Stimulated activated CD4-positive, alpha-beta T cell treated with anti-CD3 and anti-CD28 coated beads, TNF-alpha, amount 100 ng/mL, for 1 hour (primary cell): ENCODE data around the gene NPRL2.

Source experiments
- DNase-seq, 3 donors: peaks; one replicate each; pipeline ENCODE4 v3.0.0-alpha.2; 2020; ENCODE audit warnings: low read depth in 3 of 3, low spot score in 1 of 3

NPRL2 gene

GRCh38 chr3:50327943-50328691, 22.5 kb downstream of the NPRL2 start, which contains the start of gene TUSC2:
TUSC2 (minus strand) TSS chr3:50328223; CDS start chr3:50328099, 124 bp downstream.
- DNase-seq, result peak; percentile 80 to 88 (median 86)

- DNase-seq, result no peak
Measured at GRCh38 chr3:50327129-50327528, 23.4 kb downstream of the NPRL2 start.

- DNase-seq, result no peak
Measured at GRCh38 chr3:50326182-50326541, 24.4 kb downstream of the NPRL2 start.

GRCh38 chr3:50325497-50326181, 24.9 kb downstream of the NPRL2 start:
- DNase-seq, result no peak

- DNase-seq, result no peak
Measured at GRCh38 chr3:50325113-50325480, 25.5 kb downstream of the NPRL2 start.

- peak in 1 of 3 donors; percentile 44 for DNase-seq
Measured at GRCh38 chr3:50324351-50325112, 26.0 kb downstream of the NPRL2 start.

DNA sequence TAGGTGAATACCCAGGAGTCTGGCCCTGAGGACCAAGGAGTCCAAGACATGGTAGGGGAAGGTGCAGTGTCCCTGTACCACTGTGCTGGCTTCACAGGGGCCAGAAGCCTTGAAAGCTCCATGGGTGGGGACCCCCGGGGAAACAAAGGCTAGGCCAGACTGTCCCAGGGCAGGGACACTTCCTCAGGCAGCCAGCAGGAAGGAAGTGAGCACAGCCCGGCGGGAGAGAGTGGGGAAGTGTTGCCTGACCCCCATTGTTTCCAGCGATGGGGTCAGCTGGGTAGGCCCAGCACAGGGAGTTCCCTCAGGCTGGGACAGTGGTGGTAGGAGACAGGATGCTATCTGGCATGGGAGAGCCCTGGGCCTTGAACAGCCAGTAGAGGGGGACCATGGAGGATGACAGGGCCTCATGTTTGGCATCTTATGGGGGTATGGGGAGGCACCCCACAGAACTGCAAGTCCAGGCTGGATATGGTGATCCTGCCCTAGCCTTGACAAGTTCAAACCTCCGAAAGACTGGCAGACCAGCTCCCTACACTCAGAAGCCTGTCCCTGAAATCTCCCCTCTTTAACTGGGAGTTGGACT, 26.9 kb downstream of the NPRL2 start:
- no peak for DNase-seq

DNA sequence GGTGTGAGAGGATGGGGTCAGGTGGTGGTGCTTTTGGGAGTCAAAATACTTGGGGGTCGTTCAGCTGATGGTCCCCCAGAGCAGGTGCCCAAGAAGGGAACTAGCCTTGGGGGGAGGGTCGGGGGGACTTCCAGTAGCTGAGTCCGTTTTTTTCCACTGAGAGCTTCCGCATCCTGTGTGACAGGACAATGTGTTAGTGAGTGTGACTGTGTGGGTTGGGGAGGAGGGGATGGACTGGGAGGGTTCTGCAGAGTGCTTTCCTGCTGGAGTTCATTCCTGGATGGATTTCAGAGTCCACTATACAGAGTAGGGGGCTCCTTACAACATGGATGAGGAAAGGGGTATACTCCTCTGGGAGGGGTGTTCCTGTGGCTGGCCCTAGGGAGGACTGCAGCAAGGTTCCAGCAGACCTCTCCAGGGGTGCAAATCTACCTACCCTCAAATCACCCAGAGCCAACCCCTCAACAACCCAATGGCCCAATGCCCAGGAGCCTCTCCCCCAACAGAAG, 27.4 kb downstream of the NPRL2 start:
- DNase-seq, result no peak

DNA sequence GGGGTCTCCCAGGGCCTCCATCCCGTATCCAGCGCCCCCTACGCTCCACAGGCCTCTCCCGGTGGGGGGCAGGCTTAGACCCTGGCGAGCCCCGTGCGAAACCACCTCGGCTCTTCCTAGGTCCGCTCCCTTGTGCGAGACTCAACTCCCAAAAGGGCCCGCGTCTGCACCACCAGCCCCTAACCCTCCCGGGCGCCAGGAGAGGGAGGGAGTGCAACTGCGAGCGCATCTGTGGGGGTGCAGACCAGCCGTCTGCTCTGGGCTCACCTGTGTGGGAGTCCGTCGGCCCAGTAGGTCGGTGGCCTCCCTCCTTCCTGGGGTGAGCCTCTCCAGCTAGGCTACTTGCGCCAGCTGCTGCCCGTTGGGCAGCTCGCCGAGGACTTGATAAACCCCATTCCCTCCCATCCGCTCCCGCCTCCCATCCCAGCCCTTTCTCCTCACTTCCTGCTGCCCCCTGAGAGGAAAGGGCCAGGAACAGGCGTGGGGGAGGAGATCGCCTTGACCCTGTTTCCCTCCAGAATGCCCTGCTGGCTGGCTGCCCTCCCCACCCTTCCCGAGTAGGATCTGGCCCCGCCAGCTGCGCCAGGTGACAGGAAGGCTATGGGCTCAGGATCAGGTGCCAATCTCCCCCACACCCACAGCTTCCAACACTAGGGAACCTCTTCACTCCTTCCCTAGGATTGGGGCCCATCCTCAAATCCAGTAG, 28.0 kb downstream of the NPRL2 start, which contains the start of gene HYAL2:
Gene HYAL2 (minus strand): TSS at position 360 of the 706 bp plus-strand sequence. CDS start 2,256 bp downstream, outside the sequence.
- DNase-seq, result no peak

DNA sequence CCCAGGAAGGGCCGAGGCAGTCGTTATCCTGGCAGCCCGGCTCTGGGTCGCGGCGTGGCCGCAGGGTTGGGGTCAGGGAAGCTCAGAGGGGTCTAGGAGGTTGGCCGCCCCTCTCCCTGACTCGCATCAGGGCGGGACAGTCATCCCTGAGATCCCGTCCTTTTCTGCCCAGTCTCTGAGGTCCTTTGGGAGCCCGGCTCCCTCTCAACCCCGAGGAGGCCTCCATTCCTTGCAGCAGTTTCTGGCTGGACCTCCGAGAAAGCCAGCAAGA, 28.5 kb downstream of the NPRL2 start:
- no peak for DNase-seq

GRCh38 chr3:50321336-50322114, 29.1 kb downstream of the NPRL2 start:
- peak in 2 of 3 donors; percentile 55 to 65 for DNase-seq

DNA sequence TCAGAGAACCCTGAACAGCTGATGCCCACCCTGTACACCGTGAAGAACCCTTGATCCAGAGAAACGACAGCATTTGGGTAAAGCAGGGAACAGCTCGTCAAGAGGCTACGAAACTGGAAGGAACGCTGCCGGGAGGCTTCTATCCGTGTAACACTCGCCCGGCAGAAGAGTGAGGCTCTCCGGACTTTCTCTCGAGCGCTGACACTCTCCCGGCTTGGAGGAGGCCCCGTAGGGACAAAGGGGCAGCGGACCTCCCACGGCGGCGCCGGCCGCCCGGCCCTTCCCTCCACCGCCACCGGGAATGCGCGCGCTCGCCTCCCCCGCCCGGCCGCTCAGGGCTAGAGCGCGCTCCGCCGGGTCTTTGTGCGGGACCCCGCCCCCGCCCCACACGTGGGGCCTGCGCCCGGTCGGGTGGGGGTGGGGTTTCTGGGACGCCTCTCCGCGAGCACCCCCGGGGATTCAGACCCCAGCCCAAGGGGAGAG, 29.7 kb downstream of the NPRL2 start:
- peak in 2 of 3 donors; percentile 36 to 52 for DNase-seq

- no peak for DNase-seq
Measured at GRCh38 chr3:50319894-50320625, 30.5 kb downstream of the NPRL2 start.

- no peak for DNase-seq
Measured at GRCh38 chr3:50319181-50319893, 31.2 kb downstream of the NPRL2 start.

DNA sequence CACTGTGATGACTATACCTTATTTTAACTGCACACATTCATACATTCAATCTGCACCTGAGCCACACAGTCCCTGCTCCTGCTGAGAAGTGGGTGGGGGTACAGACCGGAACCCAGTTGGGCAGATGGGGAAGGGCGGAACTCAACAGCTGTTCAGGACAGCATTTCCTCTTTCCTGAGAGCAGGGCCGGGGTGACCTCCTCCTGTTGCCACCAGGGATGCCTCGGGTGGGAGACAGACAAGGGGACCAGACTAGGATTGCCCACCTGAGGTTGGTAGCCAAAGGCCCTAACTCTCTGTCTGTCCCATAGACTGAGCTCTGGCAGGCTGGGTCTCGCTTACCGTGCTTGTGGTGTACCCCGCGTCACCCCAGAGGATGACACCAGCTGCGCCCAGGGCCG, 32.0 kb downstream of the NPRL2 start:
- no peak for DNase-seq

DNA sequence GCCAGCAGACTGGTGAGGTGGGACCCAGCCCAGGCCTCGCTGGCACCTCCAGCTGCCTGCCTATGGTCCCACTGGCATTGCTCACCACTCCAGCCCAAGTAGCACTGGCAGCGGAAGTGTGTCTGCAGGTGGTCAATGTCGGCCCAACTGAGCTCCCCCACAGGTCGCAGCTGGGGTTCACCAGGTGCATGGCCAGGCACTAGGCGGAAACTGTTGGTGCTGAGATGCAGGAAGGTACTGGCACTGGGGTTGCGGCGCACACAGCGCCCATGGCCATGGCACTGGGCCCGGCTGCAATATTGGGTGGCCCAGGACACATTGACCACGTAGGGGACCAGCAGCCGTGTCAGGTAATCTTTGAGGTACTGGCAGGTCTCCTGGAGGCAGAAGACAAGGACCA, 32.4 kb downstream of the NPRL2 start:
- DNase-seq, result no peak

GRCh38 chr3:50317300-50317699, 33.3 kb downstream of the NPRL2 start:
- DNase-seq, result no peak

DNA sequence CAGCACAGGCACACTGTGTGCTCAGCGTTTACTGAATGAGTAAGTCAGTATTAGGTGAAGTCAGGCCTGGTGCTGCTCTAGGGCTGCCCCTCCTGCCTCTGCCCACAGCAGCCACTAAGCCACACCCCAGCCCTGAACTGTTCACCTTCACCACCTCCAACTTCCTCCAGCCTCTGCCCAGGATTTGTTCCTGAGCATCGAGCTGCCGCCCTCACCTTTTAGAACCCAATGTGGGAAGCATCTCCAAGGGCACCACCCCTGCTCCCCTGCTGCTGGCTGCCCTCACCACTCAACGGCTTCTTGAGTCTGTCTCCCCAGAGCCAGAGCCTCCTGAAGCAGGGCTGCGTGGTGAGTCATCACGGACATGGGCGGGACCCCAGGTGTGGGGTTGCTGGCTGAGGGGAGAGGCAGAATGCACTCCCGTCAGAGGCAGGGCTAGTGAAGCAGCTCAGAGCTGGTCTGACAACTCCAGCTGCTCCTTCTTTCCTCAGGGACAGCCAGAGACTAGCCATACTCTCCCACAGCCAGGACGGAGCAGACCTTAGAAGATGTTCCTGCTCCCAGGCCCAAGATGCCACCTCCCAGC, 33.8 kb downstream of the NPRL2 start:
- DNase-seq, result peak in 1 of 3 donors; percentile 42
